GM18502 (cell line): ENCODE results near the gene FAM200C.

Experiments used
- ATAC-seq: cut with Tn5 transposase; IDR thresholded peaks from one replicate; pipeline ENCODE4 v1.9.1; 2021; ENCODE audit warnings: mild to moderate bottlenecking; ENCODE audit not compliant: unreplicated experiment, poor library complexity

FAM200C gene

GRCh38 chr5:160369990-160370712 is 29.7 kb downstream of the FAM200C start, which contains the start of gene C1QTNF2:
C1QTNF2 (minus strand) TSS chr5:160370626; CDS start chr5:160355011, 15,615 bp downstream.
- no peak for ATAC-seq

GRCh38 chr5:160367885-160368284 is 32.0 kb downstream of the FAM200C start:
- ATAC-seq, result no peak

- no peak for ATAC-seq
Measured at GRCh38 chr5:160367261-160367660, 32.6 kb downstream of the FAM200C start.

GRCh38 chr5:160366230-160366629 is 33.6 kb downstream of the FAM200C start:
- ATAC-seq, result no peak

- ATAC-seq, result no peak
Measured at GRCh38 chr5:160363660-160364395, 36.0 kb downstream of the FAM200C start.

GRCh38 chr5:160363211-160363610 is 36.6 kb downstream of the FAM200C start:
- ATAC-seq, result no peak

- ATAC-seq, result no peak
Measured at GRCh38 chr5:160361624-160362228, 38.1 kb downstream of the FAM200C start.

GRCh38 chr5:160360310-160360709 is 39.5 kb downstream of the FAM200C start:
- ATAC-seq, result no peak

- no peak for ATAC-seq
Measured at GRCh38 chr5:160359816-160360215, 40.0 kb downstream of the FAM200C start.

- ATAC-seq, result no peak
Measured at GRCh38 chr5:160359242-160359641, 40.6 kb downstream of the FAM200C start.

- no peak for ATAC-seq
Measured at GRCh38 chr5:160357861-160358411, 41.9 kb downstream of the FAM200C start.

GRCh38 chr5:160357394-160357793 is 42.5 kb downstream of the FAM200C start:
- ATAC-seq, result no peak

- no peak for ATAC-seq
Measured at GRCh38 chr5:160356550-160357347, 43.1 kb downstream of the FAM200C start.

- no peak for ATAC-seq
Measured at GRCh38 chr5:160354666-160355065, 45.2 kb downstream of the FAM200C start.

GRCh38 chr5:160353379-160353778 is 46.5 kb downstream of the FAM200C start:
- no peak for ATAC-seq

GRCh38 chr5:160352308-160352707 is 47.5 kb downstream of the FAM200C start:
- ATAC-seq, result no peak

GRCh38 chr5:160349935-160350303 is 49.9 kb downstream of the FAM200C start:
- no peak for ATAC-seq

GRCh38 chr5:160349249-160349934 is 50.5 kb downstream of the FAM200C start:
- no peak for ATAC-seq

- ATAC-seq, result no peak
Measured at GRCh38 chr5:160348080-160348479, 51.8 kb downstream of the FAM200C start.

GRCh38 chr5:160347448-160347847 is 52.4 kb downstream of the FAM200C start:
- ATAC-seq, result no peak
